GM21367 (cell line): ENCODE results near the gene SULT1A1.
"Not testable (repeated sequence)": the region's sequence is repeated elsewhere in the genome, so short reads cannot be mapped to it uniquely, and the experiment has no call there.

Source experiments
- ATAC-seq: cut with Tn5 transposase; IDR thresholded peaks from one replicate; pipeline ENCODE4 v1.9.1; 2021; ENCODE audit not compliant: unreplicated experiment

The SULT1A1 gene

DNA sequence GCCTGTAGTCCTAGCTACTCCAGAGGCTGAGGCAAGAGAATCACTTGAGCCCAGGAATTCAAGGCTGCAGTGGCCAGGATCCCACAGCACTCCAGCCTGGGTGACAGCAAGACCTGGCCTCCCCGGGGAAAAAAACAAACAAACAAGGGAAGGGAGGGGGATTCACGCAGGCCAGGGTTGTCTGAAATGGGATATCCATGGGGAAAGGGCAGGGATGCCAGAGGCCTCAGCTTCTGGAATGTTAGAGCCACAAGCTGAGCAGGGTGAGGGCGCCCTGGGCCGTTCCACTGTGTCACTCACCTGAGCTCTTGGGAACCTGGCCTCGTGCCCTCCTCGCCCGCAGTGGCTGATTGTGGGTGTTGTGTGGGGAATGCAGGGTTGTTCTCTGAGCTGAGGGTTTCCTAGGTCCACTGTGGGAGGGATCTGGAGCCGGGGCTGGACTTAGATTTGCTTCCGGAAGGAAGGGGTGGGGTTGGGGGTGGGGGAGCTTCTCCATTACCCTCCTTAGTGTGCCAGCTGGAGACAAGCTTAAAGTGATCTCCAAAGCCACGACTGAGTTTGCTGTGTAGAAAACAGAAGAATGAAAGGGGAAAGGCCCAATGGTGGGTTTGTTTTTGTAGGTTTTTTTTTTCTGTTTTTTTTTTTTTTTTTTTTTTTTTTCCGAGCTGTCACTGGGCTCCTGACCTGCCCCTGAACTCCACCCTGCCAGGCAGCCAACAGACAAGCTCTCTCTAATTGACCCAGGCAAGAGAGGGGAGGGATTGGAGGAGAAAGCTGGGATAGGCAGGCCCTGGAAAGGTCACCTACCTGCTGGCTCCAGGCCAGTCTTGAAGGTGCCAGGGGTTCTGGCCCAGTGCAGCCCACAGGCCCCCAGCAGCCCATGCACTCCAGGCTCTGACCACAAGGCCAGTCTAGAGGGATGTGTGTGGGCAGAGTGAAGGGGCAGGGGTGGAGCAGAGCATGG, at the start of gene SULT1A1:
Gene SULT1A1 (minus strand): TSS at position 414 of the 964 bp plus-strand sequence. CDS start 1,189 bp downstream, outside the sequence.
- ATAC-seq: no peak

DNA sequence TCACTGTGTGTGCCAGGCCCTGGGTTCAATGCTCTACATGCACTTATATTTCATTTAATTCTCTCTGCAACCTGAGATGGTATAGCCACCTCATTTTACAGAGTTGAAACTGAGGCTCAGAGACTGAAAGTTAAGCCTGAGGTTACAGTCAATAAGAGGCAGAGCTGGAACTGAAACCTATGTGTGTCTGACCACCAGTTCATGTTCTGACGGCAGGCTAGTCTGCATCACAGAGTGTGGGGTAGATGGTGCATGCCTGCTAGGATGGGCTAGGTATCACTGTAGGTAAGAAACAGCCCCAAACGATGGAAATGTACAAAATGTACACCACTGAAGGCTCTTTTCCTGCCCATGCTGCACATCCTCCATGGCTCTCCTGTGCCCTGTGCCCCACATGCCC, 30.1 kb upstream of the SULT1A1 start:
- not testable (repeated sequence) for ATAC-seq

DNA sequence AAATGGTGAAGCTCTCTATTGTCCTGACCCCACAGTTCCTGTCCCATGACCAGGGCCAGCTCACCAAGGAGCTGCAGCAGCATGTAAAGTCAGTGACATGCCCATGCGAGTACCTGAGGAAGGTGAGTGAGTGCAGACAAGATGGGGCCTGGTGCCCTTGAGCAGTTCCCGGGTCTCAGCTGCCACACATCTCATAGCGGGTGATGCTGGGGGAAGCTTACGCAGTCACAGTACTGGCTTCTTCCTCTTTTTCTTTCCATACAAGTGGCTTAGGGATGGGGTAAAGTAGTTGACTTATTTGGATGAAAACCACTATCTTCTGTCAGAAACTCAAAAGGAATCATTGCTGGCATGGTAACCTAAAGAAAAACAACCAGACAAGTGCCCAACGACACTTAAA, 28.5 kb upstream of the SULT1A1 start:
- ATAC-seq: not testable (repeated sequence)

DNA sequence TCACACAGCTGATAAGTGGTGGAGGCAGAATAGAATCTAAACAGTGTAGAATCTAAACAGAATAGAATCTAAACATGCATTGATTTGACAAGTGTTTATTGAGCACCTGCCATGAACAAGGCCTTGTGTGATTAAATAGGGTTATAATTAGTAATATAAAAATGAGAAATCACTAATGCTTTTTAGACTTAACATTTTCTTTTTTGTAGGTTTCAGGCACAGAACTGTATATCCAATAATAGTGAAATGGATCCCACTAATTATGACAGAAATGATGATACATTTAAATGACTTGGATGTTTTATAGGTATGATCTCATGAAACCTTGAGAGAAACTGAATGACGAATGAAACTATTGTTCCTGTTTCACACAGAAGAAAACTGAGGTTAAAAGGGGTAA, 27.9 kb upstream of the SULT1A1 start, which contains the start of gene NPIPB8:
Gene NPIPB8 (plus strand): TSS at position 301 of the 400 bp plus-strand sequence. CDS start 296 bp downstream, outside the sequence.
- ATAC-seq: not testable (repeated sequence)

DNA sequence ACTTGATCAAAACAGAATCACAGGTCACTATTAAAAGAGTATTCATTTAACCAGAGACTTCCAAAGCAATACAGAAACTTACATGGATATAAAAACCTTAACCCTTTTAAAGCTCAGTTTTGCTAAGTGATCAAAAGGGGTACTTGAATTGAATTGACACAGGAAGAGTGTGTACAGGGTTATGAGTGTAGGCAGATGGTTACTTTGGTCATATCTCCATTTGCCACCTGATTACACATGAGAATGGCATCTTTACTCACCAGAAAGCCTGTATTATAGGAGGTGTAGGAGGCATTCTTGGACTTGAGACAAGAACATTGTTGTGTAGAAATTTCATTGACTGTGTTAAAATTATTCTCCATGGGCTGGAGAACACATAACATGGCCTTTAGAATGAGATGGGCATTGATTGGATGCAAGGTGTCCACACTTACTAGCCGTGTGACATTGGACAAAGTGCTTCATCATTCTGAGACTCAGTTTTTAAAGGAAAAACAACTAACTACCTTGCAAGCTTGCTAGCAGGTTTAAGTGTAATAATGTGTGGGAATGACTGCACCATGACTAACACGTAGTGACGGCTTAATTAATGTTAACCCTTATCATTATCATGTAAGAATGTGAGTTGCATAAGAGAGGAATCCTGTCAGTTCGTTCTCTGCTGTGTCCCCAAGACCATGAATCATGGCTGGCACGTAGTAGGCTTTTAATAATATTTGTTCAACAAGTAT, 26.4 kb upstream of the SULT1A1 start:
- not testable (repeated sequence) for ATAC-seq

DNA sequence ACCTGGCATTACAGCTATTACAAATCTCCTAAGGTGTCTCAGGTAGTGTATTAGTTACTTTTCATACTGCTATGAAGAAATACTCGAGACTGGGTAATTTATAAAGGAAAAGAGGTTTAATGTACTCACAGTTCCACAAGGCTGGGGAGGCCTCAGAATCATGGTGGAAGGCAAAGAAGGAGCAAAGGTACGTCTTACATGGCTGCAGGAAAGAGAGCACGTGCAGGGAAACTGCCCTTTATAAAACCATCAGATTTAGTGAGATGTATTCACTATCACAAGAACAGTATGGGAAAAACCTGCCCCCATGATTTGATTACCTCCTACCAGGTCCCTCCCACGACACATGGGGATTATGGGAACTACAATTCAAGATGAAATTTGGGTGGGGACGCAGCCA, 21.1 kb upstream of the SULT1A1 start:
- not testable (repeated sequence) for ATAC-seq

DNA sequence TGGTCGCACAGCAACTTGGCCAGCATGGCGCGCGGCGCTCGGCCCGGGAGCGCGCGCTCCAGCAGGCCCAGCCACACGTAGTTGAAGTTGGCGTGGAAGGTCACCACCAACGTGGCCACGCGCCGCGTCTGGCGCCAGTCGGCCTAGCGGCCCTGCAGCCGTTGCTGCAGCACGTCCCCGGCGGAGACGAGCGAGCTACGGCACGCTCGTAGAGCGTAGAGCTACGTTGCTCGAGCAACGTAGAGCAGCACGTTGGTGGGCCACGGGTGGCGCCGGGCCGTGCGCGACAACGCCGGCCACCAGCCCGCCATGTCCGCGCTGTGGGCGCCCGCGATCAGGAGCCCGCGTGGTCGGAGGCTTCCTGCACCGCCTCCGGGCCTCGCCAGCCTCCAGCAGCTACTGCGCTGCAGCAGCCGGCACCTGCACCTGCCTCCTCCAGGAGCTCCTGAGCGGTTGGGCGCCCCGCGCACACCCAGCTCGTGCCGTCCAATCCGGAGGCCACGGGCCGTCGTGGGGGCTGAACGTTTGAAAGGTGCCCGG, 13.4 kb upstream of the SULT1A1 start:
- no peak for ATAC-seq

DNA sequence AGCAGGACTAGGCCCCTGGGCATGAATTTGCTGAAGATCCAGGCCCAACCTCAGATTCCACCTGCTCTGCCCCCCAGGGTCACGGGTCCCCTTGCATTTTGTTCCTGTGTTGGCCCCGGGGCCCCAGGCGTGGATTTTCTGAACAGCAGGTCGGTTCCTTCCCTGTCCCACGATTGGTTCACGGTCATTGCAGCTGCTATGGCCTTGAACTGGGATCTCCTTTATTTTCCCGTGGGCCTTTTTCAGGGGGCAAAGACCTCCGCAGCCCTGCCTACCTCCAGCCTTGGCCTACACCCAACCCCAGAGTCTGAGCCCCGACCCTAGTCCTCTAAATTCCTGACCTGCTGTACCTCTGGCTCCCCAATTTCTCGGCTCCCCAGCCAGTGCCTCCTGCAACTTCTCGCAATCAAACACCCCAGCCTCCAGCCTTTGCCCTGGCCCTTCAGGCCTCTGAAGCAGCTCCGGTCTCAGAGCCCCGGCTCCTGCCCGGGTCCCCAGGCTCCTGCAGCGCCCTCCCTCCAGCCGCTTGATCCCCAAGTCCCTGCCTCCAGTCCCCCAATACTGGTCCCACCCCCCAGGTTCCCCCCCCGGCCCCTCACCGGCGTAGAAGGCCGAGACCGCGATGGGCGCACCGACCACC, 12.8 kb upstream of the SULT1A1 start:
- not testable (repeated sequence) for ATAC-seq

DNA sequence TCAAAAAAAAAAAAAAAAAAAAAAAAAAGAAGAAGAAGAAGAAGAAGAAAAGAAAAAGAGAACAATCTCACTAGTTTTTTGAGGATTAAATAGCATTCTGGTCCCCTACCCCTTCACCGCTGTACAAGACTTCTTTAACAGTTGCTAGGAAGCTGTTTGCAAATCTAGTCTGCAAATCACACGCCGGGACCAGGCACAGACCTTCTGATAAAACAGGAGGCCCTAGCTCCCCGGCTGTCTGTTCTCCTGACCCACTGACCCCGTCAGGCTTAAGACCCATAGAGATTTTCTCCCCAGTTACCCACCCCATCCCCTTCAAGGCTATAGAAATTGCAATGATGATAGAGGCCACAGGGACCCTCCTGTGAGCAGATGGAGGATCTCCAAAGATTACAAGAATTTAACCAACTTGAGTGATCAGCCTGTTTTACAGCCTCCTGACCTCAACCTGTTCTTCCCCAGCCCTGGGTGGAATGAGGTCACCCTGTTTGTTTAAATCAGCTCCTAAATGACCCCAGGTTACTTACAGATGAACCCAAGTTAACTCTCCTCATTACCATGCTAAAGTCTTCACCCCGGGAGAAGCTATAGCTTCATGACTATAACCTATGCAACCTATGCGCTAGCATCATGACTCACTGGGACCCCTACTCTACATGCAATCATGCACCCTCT, 11.8 kb upstream of the SULT1A1 start:
- no peak for ATAC-seq

DNA sequence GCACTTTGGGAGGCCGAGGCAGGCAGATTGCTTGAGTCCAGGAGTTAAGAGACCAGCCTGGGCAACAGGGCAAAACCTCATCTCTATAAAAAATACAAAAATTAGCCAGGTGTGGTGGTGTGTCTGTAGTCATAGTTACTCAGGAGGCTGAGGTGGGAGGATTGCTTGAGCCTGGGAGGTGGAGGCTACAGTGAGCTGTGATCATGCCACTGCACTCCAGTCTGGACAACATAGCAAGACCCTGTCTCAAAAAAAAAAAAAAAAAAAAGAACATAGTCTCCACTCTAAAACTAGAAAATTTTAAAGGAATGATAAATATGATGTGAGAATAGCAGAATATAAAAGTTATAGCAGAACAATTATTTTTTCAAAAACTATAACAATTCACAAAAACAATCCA, 10.5 kb upstream of the SULT1A1 start:
- not testable (repeated sequence) for ATAC-seq

DNA sequence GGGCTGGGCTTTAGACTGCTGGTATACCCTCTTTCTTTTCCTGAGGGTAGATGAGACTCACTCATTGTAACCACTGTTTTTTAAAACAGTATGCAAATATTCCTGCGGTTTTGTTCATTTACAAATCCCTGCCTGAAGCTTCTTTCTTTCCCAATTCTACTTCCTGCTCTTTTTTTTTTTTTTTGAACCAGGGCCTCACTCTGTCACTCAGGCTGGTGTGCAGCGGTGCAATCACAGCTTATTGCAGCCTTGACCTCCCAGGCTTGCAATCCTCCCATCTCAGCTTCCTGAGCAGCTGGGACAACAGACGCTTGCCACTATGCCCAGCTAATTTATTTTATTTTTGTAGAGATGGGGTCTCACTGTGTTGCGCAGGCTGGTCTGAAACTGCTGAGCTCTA, 8.0 kb upstream of the SULT1A1 start:
- ATAC-seq: no peak

DNA sequence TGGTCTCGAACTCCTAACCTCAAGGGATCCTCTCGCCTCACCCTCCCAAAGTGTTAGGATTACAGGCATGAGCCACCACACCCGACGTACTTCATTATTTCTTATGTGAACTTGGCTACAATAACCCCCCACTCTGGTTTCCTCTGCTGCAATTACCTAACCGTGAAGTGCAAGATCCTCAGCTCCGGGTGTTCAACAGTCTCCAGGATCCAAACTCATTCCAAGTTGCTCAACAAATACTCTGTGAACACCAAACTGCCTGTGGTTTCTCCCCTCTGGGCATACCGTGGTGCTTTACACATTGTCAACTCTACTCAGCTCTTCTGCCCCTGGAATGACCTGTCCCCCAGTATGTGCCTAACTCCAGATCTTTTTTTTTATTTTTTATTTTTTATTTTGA, 6.8 kb upstream of the SULT1A1 start:
- no peak for ATAC-seq

DNA sequence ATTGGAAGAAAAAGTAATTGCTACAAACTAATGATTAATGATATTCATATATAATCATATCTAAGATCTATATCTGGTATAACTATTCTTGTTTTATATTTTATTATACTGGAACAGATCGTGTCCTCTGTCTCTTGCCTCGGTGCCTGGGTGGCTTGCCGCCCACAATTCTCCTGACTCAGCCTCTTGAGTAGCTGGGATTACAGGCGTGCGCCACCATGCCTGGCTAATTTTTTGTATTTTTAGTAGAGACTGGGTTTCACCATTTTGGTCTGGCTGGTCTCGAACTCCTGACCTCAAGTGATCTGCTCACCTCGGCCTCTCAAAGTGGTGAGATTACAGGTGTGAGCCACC, 6.4 kb upstream of the SULT1A1 start:
- not testable (repeated sequence) for ATAC-seq

DNA sequence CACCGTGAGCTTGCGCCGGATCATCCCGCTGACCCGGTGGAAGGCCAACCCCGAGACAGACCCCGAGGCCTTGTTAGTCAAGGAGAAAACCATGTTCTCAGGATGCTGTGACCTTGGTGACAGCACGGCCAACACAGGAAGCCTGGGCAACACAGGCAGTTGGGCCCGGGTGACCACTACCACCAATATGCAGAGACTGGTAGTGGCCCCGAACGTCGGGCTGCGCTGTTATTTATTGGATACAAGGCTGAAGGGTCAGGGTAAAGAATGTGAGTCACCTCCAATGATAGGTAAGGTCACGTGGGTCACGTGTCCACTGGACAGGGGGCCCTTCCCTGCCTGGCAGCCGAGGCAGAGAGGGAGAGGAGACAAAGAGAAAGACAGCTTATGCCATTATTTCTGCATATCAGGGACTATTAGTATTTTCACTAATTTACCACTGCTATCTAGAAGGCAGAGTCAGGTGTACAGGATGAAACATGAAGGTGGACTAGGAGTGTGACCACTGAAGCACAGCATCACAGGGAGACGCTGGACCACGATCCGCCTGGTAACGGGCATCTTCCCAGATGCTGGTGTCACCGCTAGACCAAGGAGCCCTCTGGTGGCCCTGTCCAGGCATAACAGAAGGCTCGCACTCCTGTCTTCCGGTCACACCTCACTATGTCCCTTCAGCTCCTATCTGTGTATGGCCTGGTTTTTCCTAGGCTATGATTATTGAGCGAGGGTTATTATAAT, 5.8 kb upstream of the SULT1A1 start:
- ATAC-seq: not testable (repeated sequence)

DNA sequence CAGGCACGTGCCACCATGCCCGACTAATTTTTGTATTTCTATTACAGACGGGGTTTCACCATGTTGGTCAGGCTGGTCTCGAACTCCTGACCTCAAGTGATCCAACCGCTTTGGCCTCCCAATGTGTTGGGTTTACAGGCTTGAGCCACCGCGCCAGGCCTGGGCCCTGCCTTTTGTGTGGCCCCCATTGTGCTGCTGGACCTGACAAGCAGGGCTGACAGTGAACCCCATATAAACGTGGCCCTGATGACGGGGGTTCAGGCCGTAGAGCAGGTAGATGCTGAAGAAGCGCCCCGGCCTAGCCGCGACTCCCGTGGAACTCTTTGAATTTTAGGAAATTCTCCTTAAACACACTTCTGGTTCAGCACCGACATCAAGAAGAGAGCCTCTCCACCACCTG, 4.7 kb upstream of the SULT1A1 start:
- ATAC-seq: not testable (repeated sequence)

DNA sequence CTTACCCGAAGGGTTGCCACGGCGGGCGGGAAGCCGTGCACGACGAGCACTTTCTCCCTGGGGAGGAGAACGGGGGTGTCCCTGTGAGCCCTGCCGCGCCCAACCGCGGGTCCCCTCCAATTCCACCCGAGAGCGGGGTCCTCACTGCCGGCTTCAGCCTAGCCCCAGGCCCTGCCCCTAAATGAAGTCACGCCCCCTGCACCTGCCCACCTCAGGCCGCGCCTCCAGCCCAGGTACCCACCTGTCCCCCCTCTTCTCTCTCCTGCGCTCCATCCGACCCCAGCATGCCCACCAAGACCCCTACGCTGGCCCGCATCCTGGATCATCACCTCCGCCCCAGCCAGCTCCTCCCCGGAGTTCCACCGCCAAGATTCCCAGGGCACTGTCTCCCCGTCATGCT, 4.1 kb upstream of the SULT1A1 start:
- ATAC-seq: not testable (repeated sequence)

DNA sequence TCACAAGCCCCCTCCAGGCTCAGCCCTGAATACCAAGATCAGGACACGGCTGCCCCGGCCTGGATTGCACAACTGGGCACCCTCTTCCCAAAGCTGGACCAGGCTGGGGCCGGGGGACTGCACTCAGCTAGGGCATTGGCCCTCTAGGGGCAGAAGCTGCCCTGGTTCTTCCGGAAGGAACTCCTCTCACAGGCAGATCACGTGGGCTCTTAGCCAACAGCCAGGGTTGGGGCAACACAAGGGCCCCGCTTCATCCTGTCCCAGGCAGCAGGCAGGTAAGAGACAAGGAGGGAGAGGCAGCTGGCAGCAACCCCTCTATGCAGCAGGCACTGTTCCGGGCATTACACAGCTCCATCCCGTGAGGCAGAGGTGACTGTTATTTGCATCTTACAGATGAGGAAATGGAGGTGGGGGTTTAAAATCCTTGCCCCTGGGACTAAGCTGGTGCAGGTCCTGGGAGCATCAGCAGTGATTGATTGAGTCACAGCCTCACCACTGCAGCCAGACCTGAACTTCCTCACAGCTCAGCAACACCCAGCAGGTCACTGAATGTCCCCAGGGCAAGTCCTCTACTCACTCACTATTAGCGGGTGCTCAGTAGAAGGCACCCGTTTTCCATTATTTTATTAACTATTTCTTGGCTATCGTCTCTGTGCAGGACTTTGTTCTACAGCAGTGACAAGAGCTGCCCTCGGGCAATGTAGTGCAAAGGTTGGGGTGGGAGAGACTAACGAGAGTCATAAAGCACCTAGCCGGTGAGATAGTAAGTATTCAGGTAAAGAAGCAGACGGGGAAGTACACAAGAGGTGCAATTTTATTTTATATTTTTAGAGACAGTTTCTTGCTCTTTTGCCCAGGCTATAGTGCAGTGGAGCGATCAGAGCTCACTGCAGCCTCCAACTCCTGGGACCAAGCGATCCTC, 2.8 kb upstream of the SULT1A1 start:
- ATAC-seq: not testable (repeated sequence)

DNA sequence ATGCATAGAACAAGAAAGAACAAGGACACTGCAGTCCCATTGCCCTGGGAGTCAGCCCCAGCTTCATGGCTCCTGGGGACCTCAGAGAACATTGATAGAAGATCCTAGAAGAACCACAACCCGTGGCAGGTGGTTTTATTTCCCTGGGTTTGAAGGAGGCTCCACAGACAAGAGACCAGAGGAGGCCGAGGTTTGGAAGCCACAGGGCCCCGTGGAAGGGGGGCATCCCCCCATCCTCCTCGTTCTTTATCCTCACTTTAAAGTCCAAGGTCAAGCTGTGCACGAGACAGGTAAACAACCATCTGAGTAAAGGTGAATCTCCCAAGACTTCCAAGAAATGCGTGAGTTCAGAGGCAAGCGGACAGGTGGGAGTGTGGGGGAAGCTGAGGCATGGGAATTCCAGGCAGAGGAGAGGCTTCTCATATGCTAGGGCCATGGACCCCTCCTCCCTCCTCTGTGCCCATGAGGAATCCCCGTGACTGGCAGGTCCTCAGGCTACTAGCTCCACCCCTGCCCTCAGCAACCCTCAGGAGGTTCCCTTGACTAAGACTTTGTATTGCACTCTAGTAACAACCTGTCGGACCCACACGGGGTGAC, 849 bp upstream of the SULT1A1 start:
- no peak for ATAC-seq
